ENCODE data around the gene TUBA8. TPM values are rescaled to one million over a fixed set of nuclear protein-coding genes. Genes with fewer than 3 reads are reported as not detected.

Gene TUBA8
- polyA plus RNA-seq, 3 donors, result 0.18 to 2.1 (median 0.27) TPM

DNA sequence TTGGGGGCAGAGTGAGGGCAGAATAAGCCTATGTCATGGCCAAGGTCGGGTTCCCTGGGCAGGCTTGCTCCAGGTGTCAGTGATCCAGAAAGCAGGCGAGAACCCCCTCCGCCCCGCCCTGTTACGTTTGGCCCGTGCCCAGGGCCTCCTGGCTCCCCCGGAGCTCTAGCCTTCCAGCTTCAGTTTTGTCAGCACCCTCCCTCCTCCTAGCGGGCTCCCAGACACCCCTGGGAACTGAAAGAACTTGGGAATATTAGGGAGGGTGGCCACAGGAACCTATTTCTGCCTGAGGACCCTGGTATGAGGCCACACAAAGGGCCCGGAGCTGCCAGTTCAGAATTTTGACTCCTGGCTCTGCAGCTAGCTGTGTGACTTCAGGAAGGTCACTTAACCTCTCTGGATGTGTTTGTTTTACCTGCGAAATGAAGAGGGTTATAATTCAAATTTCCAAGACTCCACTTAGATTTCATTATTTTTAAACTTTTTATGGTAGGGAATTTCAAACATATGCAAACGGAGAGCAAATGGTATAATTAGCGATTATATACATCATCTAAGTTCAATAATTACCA lies 1.2 kb downstream of the TUBA8 start:
- H3K4me3 Mint-ChIP-seq, result peak overlapping the region in 1 of 2 donors; percentile 75
- Histone ChIP-seq H3K9ac (ENCODE audit: insufficient read depth, low read length, poor library complexity, severe bottlenecking) (no peak overlapping the region), H3K4me3 (replicated peaks in 1 of 3; ENCODE audit: low read depth in 2 of 3, low read length in 3 of 3) (no peak overlapping the region), H2AFZ (ENCODE audit: insufficient read depth, low read depth, low read length, poor library complexity, severe bottlenecking) (no peak overlapping the region), H3K79me2 (ENCODE audit: insufficient read depth, low read length) (no peaks in the 10 kb centered on the region), H3K9me3 (replicated peaks in 1 of 2; ENCODE audit: control insufficient read depth in 1 of 2, insufficient read depth in 1 of 2, low read length in 2 of 2) (peaks cover 0 to 14% of the 10 kb centered on the region in 2 donors), H3K27ac (ENCODE audit: low read depth in 1 of 2, low read length in 2 of 2) (no peak overlapping the region), H3K4me1 (ENCODE audit: control insufficient read depth in 1 of 2, insufficient read depth in 2 of 2, low read length in 2 of 2) (peaks cover 13 to 26% of the 10 kb centered on the region in 2 donors), H3K27me3 (ENCODE audit: control insufficient read depth in 2 of 2, insufficient read depth in 2 of 2, low read length in 2 of 2) (peaks cover 51 to 81% of the 10 kb centered on the region in 2 donors), H4K20me1 (ENCODE audit: insufficient read depth, low read length) (peaks cover 13% of the 10 kb centered on the region), H3K36me3 (replicated peaks in 1 of 2; ENCODE audit: control insufficient read depth in 1 of 2, insufficient read depth in 2 of 2, low read length in 2 of 2) (no peaks in the 10 kb centered on the region), H3K4me2 (replicated peaks; ENCODE audit: extremely low read depth, low read length, poor library complexity, severe bottlenecking) (no peak overlapping the region)
- no peak for DNase-seq
- H3K36me3 Mint-ChIP-seq, result peaks cover 0 to 4% of the 10 kb centered on the region in 2 donors
- peaks cover 79 to 90% (median 82%) of the 10 kb centered on the region in 3 donors for H3K27me3 Mint-ChIP-seq (ENCODE audit: low read depth in 3 of 3)
- H3K9me3 Mint-ChIP-seq, result peaks cover 0 to 14% (median 11%) of the 10 kb centered on the region in 7 donors
- H3K27ac Mint-ChIP-seq, result no peak overlapping the region
- TF ChIP-seq, protein P1, sequence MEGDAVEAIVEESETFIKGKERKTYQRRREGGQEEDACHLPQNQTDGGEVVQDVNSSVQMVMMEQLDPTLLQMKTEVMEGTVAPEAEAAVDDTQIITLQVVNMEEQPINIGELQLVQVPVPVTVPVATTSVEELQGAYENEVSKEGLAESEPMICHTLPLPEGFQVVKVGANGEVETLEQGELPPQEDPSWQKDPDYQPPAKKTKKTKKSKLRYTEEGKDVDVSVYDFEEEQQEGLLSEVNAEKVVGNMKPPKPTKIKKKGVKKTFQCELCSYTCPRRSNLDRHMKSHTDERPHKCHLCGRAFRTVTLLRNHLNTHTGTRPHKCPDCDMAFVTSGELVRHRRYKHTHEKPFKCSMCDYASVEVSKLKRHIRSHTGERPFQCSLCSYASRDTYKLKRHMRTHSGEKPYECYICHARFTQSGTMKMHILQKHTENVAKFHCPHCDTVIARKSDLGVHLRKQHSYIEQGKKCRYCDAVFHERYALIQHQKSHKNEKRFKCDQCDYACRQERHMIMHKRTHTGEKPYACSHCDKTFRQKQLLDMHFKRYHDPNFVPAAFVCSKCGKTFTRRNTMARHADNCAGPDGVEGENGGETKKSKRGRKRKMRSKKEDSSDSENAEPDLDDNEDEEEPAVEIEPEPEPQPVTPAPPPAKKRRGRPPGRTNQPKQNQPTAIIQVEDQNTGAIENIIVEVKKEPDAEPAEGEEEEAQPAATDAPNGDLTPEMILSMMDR (IDR thresholded peaks at IDR 0.05), result no peak
- intact Hi-C loops (cut with micrococcal nuclease), result no loop called here
- peaks cover 33% of the 10 kb centered on the region for H3K4me1 Mint-ChIP-seq
- 67% methylated on average over 2 of the region's 12 CpGs for WGBS (ENCODE audit: insufficient coverage)

DNA sequence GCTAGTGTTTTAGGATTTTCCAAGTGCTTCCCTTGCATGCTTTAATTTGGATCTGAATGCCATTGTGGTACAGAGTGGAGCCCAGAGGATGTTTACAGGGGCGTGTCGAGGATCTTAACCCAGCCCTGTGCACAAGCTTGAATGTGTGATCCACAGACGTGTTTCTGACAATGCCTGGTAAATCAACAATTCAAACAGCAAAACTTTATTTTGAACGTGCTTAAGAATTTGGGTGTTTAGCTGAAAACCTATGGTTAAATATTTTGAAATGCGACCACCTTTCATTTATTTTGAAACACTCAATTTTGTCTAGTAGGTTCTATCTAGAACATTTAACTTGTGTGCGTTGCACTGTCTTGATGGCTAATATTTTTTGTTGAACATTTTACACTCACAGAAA lies 1.8 kb downstream of the TUBA8 start:
- intact Hi-C loops (cut with micrococcal nuclease), result no loop called here
- Histone ChIP-seq H3K27me3 (ENCODE audit: control insufficient read depth in 2 of 2, insufficient read depth in 2 of 2, low read length in 2 of 2) (peaks cover 51 to 82% of the 10 kb centered on the region in 2 donors), H3K36me3 (replicated peaks in 1 of 2; ENCODE audit: control insufficient read depth in 1 of 2, insufficient read depth in 2 of 2, low read length in 2 of 2) (no peaks in the 10 kb centered on the region), H3K9ac (ENCODE audit: insufficient read depth, low read length, poor library complexity, severe bottlenecking) (no peak overlapping the region), H3K4me2 (replicated peaks; ENCODE audit: extremely low read depth, low read length, poor library complexity, severe bottlenecking) (no peak overlapping the region), H3K27ac (ENCODE audit: low read depth in 1 of 2, low read length in 2 of 2) (no peak overlapping the region), H4K20me1 (ENCODE audit: insufficient read depth, low read length) (peaks cover 13% of the 10 kb centered on the region), H3K4me3 (replicated peaks in 1 of 3; ENCODE audit: low read depth in 2 of 3, low read length in 3 of 3) (no peak overlapping the region), H3K4me1 (ENCODE audit: control insufficient read depth in 1 of 2, insufficient read depth in 2 of 2, low read length in 2 of 2) (peaks cover 13 to 26% of the 10 kb centered on the region in 2 donors), H3K79me2 (ENCODE audit: insufficient read depth, low read length) (no peaks in the 10 kb centered on the region), H2AFZ (ENCODE audit: insufficient read depth, low read depth, low read length, poor library complexity, severe bottlenecking) (no peak overlapping the region), H3K9me3 (replicated peaks in 1 of 2; ENCODE audit: control insufficient read depth in 1 of 2, insufficient read depth in 1 of 2, low read length in 2 of 2) (peaks cover 0 to 14% of the 10 kb centered on the region in 2 donors)
- Mint-ChIP-seq H3K4me1 (peaks cover 33% of the 10 kb centered on the region), H3K9me3 (peaks cover 0 to 11% (median 5%) of the 10 kb centered on the region in 7 donors), H3K27ac (no peak overlapping the region), H3K36me3 (peaks cover 0 to 4% of the 10 kb centered on the region in 2 donors), H3K4me3 (no peak overlapping the region), H3K27me3 (ENCODE audit: low read depth in 3 of 3) (peaks cover 79 to 92% (median 85%) of the 10 kb centered on the region in 3 donors)
- TF ChIP-seq, protein P1 (IDR thresholded peaks at IDR 0.05), result no peak
- no peak for DNase-seq
- WGBS (ENCODE audit: insufficient coverage), result no CpG with 5 or more reads among the region's 6 CpGs
